Globus pallidus (tissue), 1 donor: ENCODE data around the gene NIPAL4.
"Not testable (repeated sequence)": the region's sequence is repeated elsewhere in the genome, so short reads cannot be mapped to it uniquely, and the experiment has no call there.

Experiments
- DNase-seq: peaks from one replicate; pipeline ENCODE4 v3.0.0-alpha.2; 2015; ENCODE audit warnings: low spot score

The NIPAL4 gene

GRCh38 chr5:157459715-157460599, at the start of gene NIPAL4:
Gene NIPAL4, plus strand, starts transcription at chr5:157460213. Its CDS starts 108 bp downstream, at chr5:157460321.
- peak; percentile 66 for DNase-seq

GRCh38 chr5:157415838-157416237, 44.2 kb upstream of the NIPAL4 start:
- no peak for DNase-seq

GRCh38 chr5:157419521-157419920, 40.5 kb upstream of the NIPAL4 start:
- DNase-seq = not testable (repeated sequence)

GRCh38 chr5:157429920-157430319, 30.1 kb upstream of the NIPAL4 start:
- not testable (repeated sequence) for DNase-seq

GRCh38 chr5:157431544-157432200, 28.3 kb upstream of the NIPAL4 start:
- peak; percentile 91 for DNase-seq

- no peak for DNase-seq
These were observed 25.9 kb upstream of the NIPAL4 start for GRCh38 chr5:157434096-157434495.

- no peak for DNase-seq
These were observed 16.9 kb upstream of the NIPAL4 start for GRCh38 chr5:157443041-157443549.

- no peak for DNase-seq
These were observed 15.8 kb upstream of the NIPAL4 start for GRCh38 chr5:157444224-157444623.

GRCh38 chr5:157445745-157446411, 14.1 kb upstream of the NIPAL4 start:
- DNase-seq = no peak

GRCh38 chr5:157446412-157446935, 13.5 kb upstream of the NIPAL4 start:
- DNase-seq = no peak

GRCh38 chr5:157447201-157447637, 12.8 kb upstream of the NIPAL4 start:
- no peak for DNase-seq

GRCh38 chr5:157449011-157449723, 10.8 kb upstream of the NIPAL4 start:
- no peak for DNase-seq

- no peak for DNase-seq
These were observed 10.0 kb upstream of the NIPAL4 start for GRCh38 chr5:157450024-157450423.

GRCh38 chr5:157451806-157452205, 8.2 kb upstream of the NIPAL4 start:
- no peak for DNase-seq

GRCh38 chr5:157454273-157454672, 5.7 kb upstream of the NIPAL4 start:
- DNase-seq = no peak

GRCh38 chr5:157455057-157455456, 5.0 kb upstream of the NIPAL4 start:
- no peak for DNase-seq

GRCh38 chr5:157456301-157456700, 3.7 kb upstream of the NIPAL4 start:
- DNase-seq = peak; percentile 99

- no peak for DNase-seq
These were observed 2.6 kb upstream of the NIPAL4 start for GRCh38 chr5:157457391-157457790.

GRCh38 chr5:157458835-157459234, 1.2 kb upstream of the NIPAL4 start:
- no peak for DNase-seq

GRCh38 chr5:157460921-157461792, 1.1 kb downstream of the NIPAL4 start:
- no peak for DNase-seq
